Muscle of arm (tissue), 12 donors: ENCODE data around the gene HPS6. TPM values are rescaled to one million over a fixed set of nuclear protein-coding genes. Genes with fewer than 3 reads are reported as not detected.

Source experiments
- DNase-seq: peaks from one replicate; pipeline ENCODE4 v3.0.0-alpha.2; 2013
- polyA plus RNA-seq, 12 donors: library from polyadenylated mRNA; unstranded; fragments of 120-200 nt; gene quantifications; one replicate each; pipeline ENCODE4 v1.2.1, GENCODE V29; 2013; ENCODE audit not compliant: insufficient read length in 12 of 12

The HPS6 gene
- polyA plus RNA-seq, 12 donors = 5.8 to 14.5 (median 7.9) TPM; not detected in 1

DNA sequence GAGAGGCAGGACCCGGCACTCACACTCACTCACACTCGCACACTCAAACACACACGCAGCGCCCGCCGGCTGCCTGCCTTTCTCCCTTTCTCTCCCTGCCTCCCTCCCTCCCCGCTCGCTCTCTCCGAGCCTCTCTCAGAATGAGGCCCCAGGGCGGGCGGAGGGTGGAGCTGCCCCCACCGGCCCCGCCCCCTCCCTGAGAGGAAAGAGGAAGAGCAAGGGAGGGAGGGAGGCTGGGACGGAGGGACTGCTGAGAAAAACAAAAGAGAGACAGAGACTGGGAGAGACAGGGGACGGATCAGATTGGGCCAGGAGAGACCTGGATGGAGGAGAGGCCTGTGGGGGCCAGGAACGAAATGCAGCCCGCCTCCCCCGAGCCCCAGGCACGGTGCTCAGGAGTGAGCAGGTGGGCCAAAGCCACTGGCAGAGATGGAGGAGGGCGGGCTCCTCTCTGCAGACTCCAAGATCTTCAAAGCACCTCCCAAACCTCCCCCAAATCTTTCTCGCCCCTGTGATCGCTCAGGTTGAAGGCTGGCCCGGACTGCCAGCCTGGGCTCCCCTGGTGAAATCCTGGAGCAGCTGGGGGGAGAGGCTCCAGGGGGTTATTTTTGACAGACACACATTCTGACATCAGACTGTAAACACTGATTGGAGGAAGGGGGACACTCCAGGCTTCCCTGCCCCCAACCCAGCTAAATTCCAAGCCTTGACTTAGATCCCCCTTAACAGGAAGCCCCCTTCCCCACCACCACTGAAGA lies 49.9 kb downstream of the HPS6 start:
- DNase-seq = peak; percentile 91

- no peak for DNase-seq
Measured at GRCh38 chr10:102115775-102116174, 50.6 kb downstream of the HPS6 start.

- no peak for DNase-seq
Measured at GRCh38 chr10:102116656-102117055, 51.5 kb downstream of the HPS6 start.

Other genes starting within 250 kb of the HPS6 start
- gene OGA, start 246.9 kb upstream of the HPS6 start, polyA plus RNA-seq = 100 to 1,000 TPM in 6 of 12 donors, 10 to 100 TPM in 5, not detected in 1; 77.8 to 174 (median 103) TPM
- gene KCNIP2, start 221.5 kb upstream of the HPS6 start, polyA plus RNA-seq = 10 to 100 TPM in 1 of 12 donors, 1 to 10 TPM in 10, not detected in 1; 2.1 to 13.1 (median 4.4) TPM
- 10 to 100 TPM in 10 of 12 donors, 1 to 10 TPM in 1, not detected in 1; 8.9 to 17.3 (median 14.3) TPM for gene ARMH3, start 9.2 kb upstream of the HPS6 start, polyA plus RNA-seq
- gene LDB1, start 55.0 kb downstream of the HPS6 start, polyA plus RNA-seq = 100 to 1,000 TPM in 1 of 12 donors, 10 to 100 TPM in 10, not detected in 1; 60.2 to 147 (median 78.2) TPM
- 10 to 100 TPM in 11 of 12 donors, not detected in 1; 18.3 to 37.3 (median 29.7) TPM for gene PPRC1, start 67.7 kb downstream of the HPS6 start, polyA plus RNA-seq
- gene NOLC1, start 87.0 kb downstream of the HPS6 start, polyA plus RNA-seq = 100 to 1,000 TPM in 2 of 12 donors, 10 to 100 TPM in 9, not detected in 1; 63.0 to 104 (median 71.7) TPM
- 1 to 10 TPM in 1 of 12 donors, under 1 TPM in 9, not detected in 2; 0.39 to 1.3 (median 0.58) TPM for gene ELOVL3, start 160.9 kb downstream of the HPS6 start, polyA plus RNA-seq
- gene PITX3, start 176.2 kb downstream of the HPS6 start, polyA plus RNA-seq = 10 to 100 TPM in 8 of 12 donors, 1 to 10 TPM in 3, not detected in 1; 7.0 to 26.2 (median 12.8) TPM
- 10 to 100 TPM in 11 of 12 donors, not detected in 1; 29.2 to 56.2 (median 50.1) TPM for gene GBF1, start 180.2 kb downstream of the HPS6 start, polyA plus RNA-seq